Mucosa of descending colon (tissue), 3 donors: ENCODE results near the gene ATP1A4. TPM values are rescaled to one million over a fixed set of nuclear protein-coding genes. Genes with fewer than 3 reads are reported as not detected.

ENCODE experiments used
- ATAC-seq: fragments of 200-7000 bp; cut with Tn5 transposase; one replicate; pipeline ENCODE4 v1.9.1; 2020; ENCODE audit warnings: mild to moderate bottlenecking, moderate library complexity
- DNase-seq, 3 donors: peaks; one replicate each; pipeline ENCODE4 v3.0.0-alpha.2; 2020
- H3K36me3 ChIP-seq: fragments of 200-600 bp; one replicate; pipeline ENCODE4 v1.8.0; 2021; ENCODE audit warnings: low read depth, mild to moderate bottlenecking
- H3K4me1 ChIP-seq: fragments of 200-600 bp; one replicate; pipeline ENCODE4 v1.8.0; 2021; ENCODE audit warnings: low read depth, mild to moderate bottlenecking
- H3K4me3 ChIP-seq: fragments of 200-600 bp; one replicate; pipeline ENCODE4 v1.8.0; 2021; ENCODE audit warnings: mild to moderate bottlenecking
- H3K9me3 ChIP-seq: fragments of 200-600 bp; one replicate; pipeline ENCODE4 v1.8.0; 2021; ENCODE audit warnings: mild to moderate bottlenecking
- intact Hi-C, 2 donors: fragments of 100-400 bp; cut with DNase I in 1 of 2; cut with micrococcal nuclease in 1 of 2; formaldehyde crosslinking; loops; one replicate each; pipeline versions ENCODE4 v1.11.0 to v1.11.1; 2022; cut with DNase I, micrococcal nuclease
- total RNA-seq, 3 donors: library from RNA; stranded (reverse); fragmentation: NEBNext Ultra II Directional in 2 of 3; extraction: Animal tissue kit (Norgen Biotek cat#: 25700) in 2 of 3; gene quantifications; one replicate each; pipeline versions ENCODE4 v1.2.1 to v1.2.4, GENCODE V29; 2021 to 2023
- TF ChIP-seq, protein P1 (sequence below): fragments of 200-600 bp; IDR thresholded peaks from one replicate; pipeline ENCODE4 v1.8.0; 2022; ENCODE audit warnings: antibody characterized with exemption, mild to moderate bottlenecking
- donor health status: DM: no; HTN: no; CAD: no; lungs with moderate emphysema.
- donor health status: DM: no; HTN: no; CAD: no.
- donor health status: DM: no; HTN: yes; CAD: no.

ATP1A4 gene
- total RNA-seq, 3 donors from 2014 or later: 0.16 TPM; not detected in 2

GRCh38 chr1:160164121-160164520, 12.7 kb downstream of the ATP1A4 start:
- intact Hi-C loops: no loop called here
- Histone ChIP-seq H3K36me3 (no peaks in the 10 kb centered on the region), H3K4me1 (no peaks in the 10 kb centered on the region), H3K9me3 (no peaks in the 10 kb centered on the region), H3K4me3 (no peak overlapping the region)
- DNase-seq (no peak), ATAC-seq (no peak)
- TF ChIP-seq, protein P1, sequence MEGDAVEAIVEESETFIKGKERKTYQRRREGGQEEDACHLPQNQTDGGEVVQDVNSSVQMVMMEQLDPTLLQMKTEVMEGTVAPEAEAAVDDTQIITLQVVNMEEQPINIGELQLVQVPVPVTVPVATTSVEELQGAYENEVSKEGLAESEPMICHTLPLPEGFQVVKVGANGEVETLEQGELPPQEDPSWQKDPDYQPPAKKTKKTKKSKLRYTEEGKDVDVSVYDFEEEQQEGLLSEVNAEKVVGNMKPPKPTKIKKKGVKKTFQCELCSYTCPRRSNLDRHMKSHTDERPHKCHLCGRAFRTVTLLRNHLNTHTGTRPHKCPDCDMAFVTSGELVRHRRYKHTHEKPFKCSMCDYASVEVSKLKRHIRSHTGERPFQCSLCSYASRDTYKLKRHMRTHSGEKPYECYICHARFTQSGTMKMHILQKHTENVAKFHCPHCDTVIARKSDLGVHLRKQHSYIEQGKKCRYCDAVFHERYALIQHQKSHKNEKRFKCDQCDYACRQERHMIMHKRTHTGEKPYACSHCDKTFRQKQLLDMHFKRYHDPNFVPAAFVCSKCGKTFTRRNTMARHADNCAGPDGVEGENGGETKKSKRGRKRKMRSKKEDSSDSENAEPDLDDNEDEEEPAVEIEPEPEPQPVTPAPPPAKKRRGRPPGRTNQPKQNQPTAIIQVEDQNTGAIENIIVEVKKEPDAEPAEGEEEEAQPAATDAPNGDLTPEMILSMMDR: no peak

GRCh38 chr1:160166166-160166868, 14.9 kb downstream of the ATP1A4 start:
- Histone ChIP-seq H3K4me3 (no peak overlapping the region), H3K36me3 (no peaks in the 10 kb centered on the region), H3K4me1 (no peaks in the 10 kb centered on the region), H3K9me3 (no peaks in the 10 kb centered on the region)
- DNase-seq (no peak), ATAC-seq (no peak)
- intact Hi-C loops: no loop called here
- TF ChIP-seq, protein P1: no peak

DNA sequence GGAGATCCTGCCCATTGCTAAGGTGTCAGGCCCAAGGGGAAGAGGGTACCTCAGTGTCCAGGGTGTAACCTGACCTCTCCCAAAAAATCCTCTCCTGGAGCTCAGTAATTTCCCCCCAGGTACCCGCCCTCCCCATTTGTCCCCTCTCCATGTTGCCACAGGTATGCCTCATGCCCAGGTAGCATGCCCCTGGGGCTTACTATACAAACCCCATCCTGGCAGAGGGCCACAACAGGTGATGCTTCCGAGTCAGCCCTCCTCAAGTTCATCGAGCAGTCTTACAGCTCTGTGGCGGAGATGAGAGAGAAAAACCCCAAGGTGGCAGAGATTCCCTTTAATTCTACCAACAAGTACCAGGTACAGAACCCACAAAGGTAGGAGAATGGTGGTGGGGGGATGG, 15.7 kb downstream of the ATP1A4 start:
- Histone ChIP-seq H3K36me3 (no peaks in the 10 kb centered on the region), H3K9me3 (no peaks in the 10 kb centered on the region), H3K4me1 (no peaks in the 10 kb centered on the region), H3K4me3 (no peak overlapping the region)
- no peak for DNase-seq
- intact Hi-C loops: no loop called here
- no peak for ATAC-seq
- TF ChIP-seq, protein P1: no peak

DNA sequence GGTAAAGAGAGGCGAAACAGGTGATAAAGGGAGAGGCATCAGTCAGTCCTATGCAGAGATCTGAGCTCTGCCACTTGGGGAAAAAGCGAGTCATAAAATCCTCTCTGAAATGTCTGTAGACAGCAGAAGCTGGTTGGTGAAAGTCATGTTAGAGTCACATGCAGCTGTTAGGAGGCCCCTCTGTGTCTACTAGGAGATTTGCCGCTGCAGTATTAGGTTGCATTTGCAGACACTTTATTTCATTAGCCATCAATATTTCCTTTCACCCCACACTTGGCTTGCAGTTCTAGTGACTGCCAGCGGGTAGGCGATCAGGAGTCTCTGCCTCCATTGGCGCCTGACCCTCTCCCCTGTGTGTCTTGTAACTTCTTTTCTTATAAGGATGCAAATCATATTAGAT, 16.2 kb downstream of the ATP1A4 start:
- no peaks in the 10 kb centered on the region for H3K36me3 ChIP-seq
- DNase-seq (no peak), ATAC-seq (no peak)
- H3K9me3 ChIP-seq: no peaks in the 10 kb centered on the region
- H3K4me1 ChIP-seq: no peaks in the 10 kb centered on the region
- H3K4me3 ChIP-seq: no peak overlapping the region
- TF ChIP-seq, protein P1: no peak
- intact Hi-C loops: no loop called here

GRCh38 chr1:160168016-160168415, 16.6 kb downstream of the ATP1A4 start:
- DNase-seq: no peak
- no peak for ATAC-seq
- TF ChIP-seq, protein P1: no peak

More at GRCh38 chr1:160168016-160168415, 16.6 kb downstream of the ATP1A4 start:
- Histone ChIP-seq H3K9me3 (no peaks in the 10 kb centered on the region), H3K4me1 (no peaks in the 10 kb centered on the region), H3K4me3 (no peak overlapping the region), H3K36me3 (no peaks in the 10 kb centered on the region)
- intact Hi-C loops: no loop called here
